Hepatocyte (in vitro differentiated cells): ENCODE results near the gene M6PR.

ENCODE experiments used
- EZH2 ChIP-seq: fragments of 200-600 bp; sonication (generic); IDR thresholded peaks from 2 replicates; pipeline ENCODE4 v1.6.1; 2016; ENCODE audit warnings: antibody characterized with exemption, mild to moderate bottlenecking, borderline replicate concordance
- EZH2phosphoT487 ChIP-seq: fragments of 200-600 bp; sonication (generic); IDR thresholded peaks from one replicate; pipeline ENCODE4 v1.6.1; 2018; ENCODE audit warnings: antibody characterized with exemption, mild to moderate bottlenecking, low read depth, moderate library complexity; ENCODE audit not compliant: unreplicated experiment, severe bottlenecking
- TF ChIP-seq, protein P1 (sequence below): fragments of 200-600 bp; sonication (generic); IDR thresholded peaks from 2 replicates; pipeline ENCODE4 v1.5.1; 2016; ENCODE audit warnings: antibody characterized with exemption, mild to moderate bottlenecking; ENCODE audit not compliant: poor library complexity

DNA sequence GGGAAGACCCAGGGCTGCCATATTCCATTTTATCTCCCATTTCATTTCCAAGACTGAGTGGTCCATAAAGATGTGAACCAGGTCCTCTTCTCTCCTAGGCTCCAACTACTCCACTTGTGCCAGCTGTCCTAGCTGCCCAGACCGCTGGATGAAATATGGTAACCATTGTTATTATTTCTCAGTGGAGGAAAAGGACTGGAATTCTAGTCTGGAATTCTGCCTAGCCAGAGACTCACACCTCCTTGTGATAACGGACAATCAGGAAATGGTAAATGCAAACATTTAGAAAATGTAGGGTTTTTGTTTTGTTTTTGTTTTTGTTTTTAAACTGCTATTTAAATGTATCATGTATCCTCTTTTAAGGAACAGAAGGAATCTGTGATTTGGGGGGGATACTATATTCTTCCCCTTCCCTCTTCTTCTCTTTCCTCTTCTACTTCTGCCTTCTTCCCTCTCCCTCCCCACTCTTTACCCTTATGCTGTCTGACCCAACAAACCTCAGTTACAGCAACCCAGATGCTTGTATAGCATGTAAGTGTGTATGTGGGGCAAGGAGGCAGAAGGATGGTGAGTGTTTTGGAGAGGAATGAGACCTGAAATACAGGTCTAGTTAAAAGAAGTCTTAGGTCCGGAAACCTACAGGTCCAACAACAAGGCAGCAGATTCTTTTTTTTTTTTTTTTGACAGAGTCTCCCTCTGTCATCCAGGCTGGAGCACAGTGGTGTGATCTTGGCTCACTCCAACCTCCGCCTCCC, 45.8 kb upstream of the M6PR start:
- no peak for TF ChIP-seq EZH2
- TF ChIP-seq, protein P1, sequence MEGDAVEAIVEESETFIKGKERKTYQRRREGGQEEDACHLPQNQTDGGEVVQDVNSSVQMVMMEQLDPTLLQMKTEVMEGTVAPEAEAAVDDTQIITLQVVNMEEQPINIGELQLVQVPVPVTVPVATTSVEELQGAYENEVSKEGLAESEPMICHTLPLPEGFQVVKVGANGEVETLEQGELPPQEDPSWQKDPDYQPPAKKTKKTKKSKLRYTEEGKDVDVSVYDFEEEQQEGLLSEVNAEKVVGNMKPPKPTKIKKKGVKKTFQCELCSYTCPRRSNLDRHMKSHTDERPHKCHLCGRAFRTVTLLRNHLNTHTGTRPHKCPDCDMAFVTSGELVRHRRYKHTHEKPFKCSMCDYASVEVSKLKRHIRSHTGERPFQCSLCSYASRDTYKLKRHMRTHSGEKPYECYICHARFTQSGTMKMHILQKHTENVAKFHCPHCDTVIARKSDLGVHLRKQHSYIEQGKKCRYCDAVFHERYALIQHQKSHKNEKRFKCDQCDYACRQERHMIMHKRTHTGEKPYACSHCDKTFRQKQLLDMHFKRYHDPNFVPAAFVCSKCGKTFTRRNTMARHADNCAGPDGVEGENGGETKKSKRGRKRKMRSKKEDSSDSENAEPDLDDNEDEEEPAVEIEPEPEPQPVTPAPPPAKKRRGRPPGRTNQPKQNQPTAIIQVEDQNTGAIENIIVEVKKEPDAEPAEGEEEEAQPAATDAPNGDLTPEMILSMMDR: no peak
- no peak for TF ChIP-seq EZH2phosphoT487
